T-cell (primary cell): ENCODE data around the gene IQSEC1. TPM values are rescaled to one million over a fixed set of nuclear protein-coding genes. Genes with fewer than 3 reads are reported as not detected.

ENCODE experiments used
- ATAC-seq, 4 experiments: fragments of 200-7000 bp in 3 of 4; fragments of 150-1000 bp in 1 of 4; cut with Tn5 transposase; replicated peaks in 1 of 4; 1 replicate in 3 of 4; 2 replicates in 1 of 4; pipeline ENCODE4 v1.10.0; 2021; ENCODE audit warnings: moderate library complexity in 3 of 4, mild to moderate bottlenecking in 2 of 4, moderate number of reproducible peaks in 1 of 4
- CTCF ChIA-PET, 2 donors: fragments of 300-600 bp; sonication (Branson Sonifier 250); formaldehyde crosslinking; loops; one replicate each; lab custom pipeline; 2022; ENCODE audit warnings: antibody characterized with exemption in 2 of 2; lab: Charles Lee
- POLR2A ChIA-PET, 2 donors: fragments of 300-600 bp; sonication (Branson Sonifier 250); formaldehyde crosslinking; loops; one replicate each; lab custom pipeline; 2022; ENCODE audit warnings: antibody characterized with exemption in 2 of 2; lab: Charles Lee
- DNase-seq, 35 experiments: peaks; one replicate each; pipeline versions ENCODE4 v3.0.0 to v3.0.0-alpha.2; 2013 to 2023
- H3K27ac ChIP-seq: one replicate; pipeline ENCODE4 v1.5.1; 2013; ENCODE audit warnings: low read length
- H3K27me3 ChIP-seq, 2 experiments: replicated peaks in 1 of 2; 1 replicate in 1 of 2; 2 replicates in 1 of 2; pipeline versions ENCODE4 v1.6.1 to v1.7.0; 2013; ENCODE audit warnings: low read length in 1 of 2, mixed read lengths in 1 of 2; ENCODE audit not compliant: control insufficient read depth in 2 of 2, insufficient read depth in 2 of 2; ENCODE audit errors: extremely low read depth in 1 of 2
- H3K36me3 ChIP-seq, 2 donors: 1 replicate in 1 of 2; 2 replicates in 1 of 2; pipeline versions ENCODE4 v1.6.1 to v1.7.0; 2013; ENCODE audit warnings: low read length in 1 of 2; ENCODE audit not compliant: control insufficient read depth in 2 of 2, insufficient read depth in 1 of 2; ENCODE audit errors: extremely low read depth in 1 of 2
- H3K4me1 ChIP-seq, 2 experiments: 1 replicate in 1 of 2; 2 replicates in 1 of 2; pipeline versions ENCODE4 v1.6.1 to v1.7.0; 2013; ENCODE audit warnings: low read length in 2 of 2, mixed read lengths in 1 of 2; ENCODE audit not compliant: insufficient read depth in 2 of 2, control insufficient read depth in 1 of 2; ENCODE audit errors: extremely low read depth in 1 of 2
- H3K4me3 ChIP-seq, 2 donors: 1 replicate in 1 of 2; 2 replicates in 1 of 2; pipeline versions ENCODE4 v1.5.1 to v1.7.0; 2013; ENCODE audit warnings: mild to moderate bottlenecking in 2 of 2, low read length in 1 of 2, moderate library complexity in 1 of 2; ENCODE audit not compliant: control insufficient read depth in 1 of 2; ENCODE audit errors: extremely low read depth in 1 of 2
- H3K9me3 ChIP-seq: 2 replicates; pipeline ENCODE4 v1.7.0; 2013
- H3K27ac Mint-ChIP-seq, 2 donors: one replicate each; pipeline ENCODE4 v1.8.0; 2020 to 2021; ENCODE audit warnings: mild to moderate bottlenecking in 2 of 2, mixed read lengths in 2 of 2
- H3K27me3 Mint-ChIP-seq, 2 donors: one replicate each; pipeline ENCODE4 v1.8.0; 2021 to 2022; ENCODE audit warnings: mixed read lengths in 2 of 2
- H3K36me3 Mint-ChIP-seq: one replicate; pipeline ENCODE4 v1.8.0; 2021; ENCODE audit warnings: mixed read lengths
- H3K4me1 Mint-ChIP-seq, 3 donors: one replicate each; pipeline ENCODE4 v1.8.0; 2020 to 2022; ENCODE audit warnings: mixed read lengths in 3 of 3, mild to moderate bottlenecking in 1 of 3
- H3K4me3 Mint-ChIP-seq, 3 donors: one replicate each; pipeline ENCODE4 v1.8.0; 2020 to 2022; ENCODE audit warnings: mild to moderate bottlenecking in 3 of 3, mixed read lengths in 3 of 3, moderate library complexity in 3 of 3
- H3K9me3 Mint-ChIP-seq, 3 donors: one replicate each; pipeline ENCODE4 v1.8.0; 2020 to 2022; ENCODE audit warnings: mixed read lengths in 3 of 3
- WGBS: methylation state at CpG from one replicate; pipeline ENCODE4 v1.1.5; 2013; ENCODE audit warnings: missing lambda C conversion rate; ENCODE audit not compliant: insufficient coverage; 5-methylcytosine and 5-hydroxymethylcytosine counted together
- total RNA-seq, 35 experiments: library from RNA in 6 of 35; stranded (reverse) in 6 of 35; fragments of 120-200 nt in 1 of 35; gene quantifications; one replicate each; pipeline versions ENCODE4 v1.2.1 to v1.2.4 and lab custom pipeline; 2013 to 2026

The IQSEC1 gene
- total RNA-seq, 5 donors from 2014 or later (not counting 1 experiment from before 2014, with no cell fraction given), result 73.7 to 113 (median 86.9) TPM

DNA sequence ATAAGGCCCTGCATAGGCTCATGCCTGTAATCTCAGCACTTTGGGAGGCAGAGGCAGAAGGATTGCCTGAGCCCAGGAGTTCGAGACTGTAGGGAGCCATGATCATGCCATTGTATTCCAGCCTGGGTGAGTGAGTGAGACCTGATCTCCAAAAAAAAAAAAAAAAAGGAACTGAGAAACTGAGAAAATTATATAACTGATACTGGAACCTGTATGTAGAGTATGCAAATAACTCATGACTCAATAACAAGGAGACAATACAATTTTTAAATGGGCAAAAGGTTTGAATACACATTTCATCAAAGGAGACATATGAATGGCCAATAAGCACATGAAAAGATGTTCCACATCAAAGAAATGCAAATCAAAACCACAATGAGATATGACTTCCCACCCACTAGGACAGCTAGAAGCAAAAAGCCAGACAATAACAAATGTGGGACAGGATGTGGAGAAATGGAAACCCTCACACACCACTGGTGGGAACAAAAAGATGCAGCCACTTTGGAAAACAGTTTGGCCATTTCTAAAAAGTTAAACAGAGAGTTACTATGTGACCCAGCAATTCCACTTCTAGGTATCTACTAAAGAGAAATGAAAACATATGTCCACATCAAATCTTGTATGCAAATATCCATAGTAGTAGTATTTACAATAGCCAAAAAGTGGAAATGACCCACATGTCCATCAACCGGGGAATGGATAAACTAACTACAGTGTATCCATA, 70.7 kb downstream of the IQSEC1 start:
- Histone ChIP-seq H3K27me3 (no peaks in the 10 kb centered on the region), H3K27ac (peak overlapping the region; percentile 31), H3K4me3 (no peak overlapping the region), H3K4me1 (peaks cover 12 to 64% of the 10 kb centered on the region in 2 experiments), H3K36me3 (peaks cover 11 to 45% of the 10 kb centered on the region in 2 donors), H3K9me3 (no peaks in the 10 kb centered on the region)
- Mint-ChIP-seq H3K27me3 (no peaks in the 10 kb centered on the region), H3K9me3 (no peaks in the 10 kb centered on the region), H3K27ac (peak overlapping the region; percentile 81 to 85), H3K4me1 (peaks cover 72 to 92% (median 88%) of the 10 kb centered on the region in 3 donors), H3K4me3 (peak overlapping the region; percentile 8 to 28 (median 13)), H3K36me3 (peaks cover 30% of the 10 kb centered on the region)
- ATAC-seq, result peak in 3 of 4 experiments; percentile 54 to 67 (median 65)
- WGBS, result no CpG with 5 or more reads among the region's 2 CpGs
- POLR2A ChIA-PET, result no interaction called here
- DNase-seq, result peak in 1 of 35 experiments; percentile 60
- CTCF ChIA-PET, result no interaction called here

DNA sequence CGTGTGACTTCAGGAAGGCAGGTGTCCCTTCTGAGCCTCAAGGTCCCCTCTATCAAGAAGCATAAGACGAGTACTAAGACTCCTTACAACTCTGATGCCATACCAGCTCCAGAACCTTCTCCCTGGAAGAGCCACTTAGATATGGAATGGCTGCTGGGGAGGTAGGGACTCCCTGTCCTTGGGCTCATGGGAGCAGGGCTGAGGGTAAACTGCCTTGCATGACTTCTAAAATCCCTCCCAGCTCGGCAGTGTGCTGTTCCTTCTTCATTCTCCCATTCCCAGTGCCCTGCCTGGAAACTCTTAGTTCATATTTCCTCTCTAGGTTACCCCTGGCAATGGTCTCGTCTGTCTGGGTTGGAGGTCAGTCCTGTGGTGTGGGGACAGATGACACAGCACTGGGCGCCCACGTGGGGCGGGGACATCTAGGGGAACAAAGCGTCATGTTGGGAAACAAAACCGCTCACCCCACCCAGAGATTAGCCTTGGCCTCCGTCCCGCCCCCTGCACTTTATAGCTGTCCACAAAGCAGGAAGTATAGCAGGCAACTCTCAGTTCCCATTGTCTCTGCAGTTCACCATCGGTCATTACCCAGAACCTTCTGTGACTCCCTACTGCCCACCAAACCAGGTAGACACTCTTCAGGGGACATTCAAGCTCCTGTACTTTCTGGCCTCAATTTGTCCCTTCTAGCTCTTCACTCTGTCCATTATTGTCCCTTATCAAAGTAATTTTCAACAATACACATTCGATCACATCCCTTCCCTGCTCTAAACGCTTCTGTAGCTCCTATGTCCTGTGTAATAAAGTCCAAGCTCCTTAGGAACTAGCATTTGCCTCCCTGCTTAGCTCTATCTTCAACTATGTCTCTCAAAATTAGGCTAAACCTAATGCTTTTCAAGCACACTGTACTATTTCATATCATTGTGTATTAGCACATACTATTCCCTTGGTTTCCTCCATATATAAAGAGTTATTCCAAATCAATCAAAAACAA, 73.8 kb downstream of the IQSEC1 start:
- POLR2A ChIA-PET, result interaction anchor here (0.5 to 1.0 kb wide), 2 partner anchors 13 to 222 kb away, joined by 3 to 5 read pairs; no protein-coding TSS in a partner anchor
- CTCF ChIA-PET, result interaction anchor here (0.6 to 1.6 kb wide), 6 partner anchors 10 to 1948 kb away, joined by 3 to 4 read pairs (median 3); partner anchors contain the start of gene NR2C2 (in 1 of the 2)
- H3K9me3 ChIP-seq, result no peaks in the 10 kb centered on the region
- H3K27me3 ChIP-seq, result no peaks in the 10 kb centered on the region
- H3K27ac ChIP-seq, result no peak overlapping the region
- peaks cover 76 to 84% (median 80%) of the 10 kb centered on the region in 3 donors for H3K4me1 Mint-ChIP-seq
- peaks cover 11 to 38% of the 10 kb centered on the region in 2 donors for H3K36me3 ChIP-seq
- 92% methylated on average over 7 of the region's 14 CpGs for WGBS
- no peak overlapping the region for H3K4me3 Mint-ChIP-seq
- ATAC-seq, result no peak
- no peaks in the 10 kb centered on the region for H3K9me3 Mint-ChIP-seq
- H3K4me3 ChIP-seq, result no peak overlapping the region
- DNase-seq, result peak in 13 of 35 experiments; percentile 16 to 69 (median 36)
- H3K4me1 ChIP-seq, result peaks cover 4 to 44% of the 10 kb centered on the region in 2 experiments
- no peaks in the 10 kb centered on the region for H3K27me3 Mint-ChIP-seq
- H3K27ac Mint-ChIP-seq, result peak overlapping the region; percentile 80 to 85
- H3K36me3 Mint-ChIP-seq, result peaks cover 41% of the 10 kb centered on the region

DNA sequence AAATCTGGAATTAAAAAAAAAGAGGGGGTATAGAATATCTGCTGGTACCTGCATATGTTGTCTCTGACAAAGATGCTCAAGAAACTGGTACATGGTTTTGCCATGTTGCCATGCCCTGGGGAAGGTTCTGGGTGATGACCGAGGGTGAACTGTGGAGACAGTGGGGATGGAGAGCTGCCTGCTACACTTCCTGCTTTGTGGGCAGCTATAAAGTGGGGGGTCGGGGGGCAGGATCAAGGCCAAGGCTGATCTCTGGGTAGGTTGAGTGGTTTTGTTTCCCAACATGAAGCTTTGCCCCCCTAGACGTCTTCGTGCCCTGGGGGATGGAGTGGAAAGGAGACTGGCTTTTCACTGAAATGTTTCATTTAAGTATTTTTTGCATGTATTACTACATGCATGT, 74.6 kb downstream of the IQSEC1 start:
- no peak overlapping the region for H3K4me3 Mint-ChIP-seq
- peak overlapping the region; percentile 80 to 85 for H3K27ac Mint-ChIP-seq
- ChIA-PET CTCF (interaction anchor here in 1 of 2 donors (0.6 to 1.6 kb wide), 3 partner anchors 9 to 1223 kb away, joined by 3 to 4 read pairs (median 3); no protein-coding TSS in a partner anchor), POLR2A (no interaction called here)
- peaks cover 11 to 38% of the 10 kb centered on the region in 2 donors for H3K36me3 ChIP-seq
- WGBS, result 65% methylated on average over 2 of the region's 4 CpGs
- no peak for ATAC-seq
- DNase-seq, result no peak
- H3K27me3 Mint-ChIP-seq, result no peaks in the 10 kb centered on the region
- no peaks in the 10 kb centered on the region for H3K27me3 ChIP-seq
- H3K4me3 ChIP-seq, result no peak overlapping the region
- peaks cover 68 to 76% (median 72%) of the 10 kb centered on the region in 3 donors for H3K4me1 Mint-ChIP-seq
- H3K9me3 Mint-ChIP-seq, result no peaks in the 10 kb centered on the region
- H3K27ac ChIP-seq, result no peak overlapping the region
- H3K9me3 ChIP-seq, result no peaks in the 10 kb centered on the region
- H3K4me1 ChIP-seq, result peaks cover 2 to 42% of the 10 kb centered on the region in 2 experiments
- peaks cover 36% of the 10 kb centered on the region for H3K36me3 Mint-ChIP-seq

- Histone ChIP-seq H3K4me1 (peaks cover 2 to 49% of the 10 kb centered on the region in 2 experiments), H3K27ac (no peak overlapping the region), H3K36me3 (peaks cover 11 to 36% of the 10 kb centered on the region in 2 donors), H3K9me3 (no peaks in the 10 kb centered on the region), H3K27me3 (no peaks in the 10 kb centered on the region), H3K4me3 (no peak overlapping the region)
- Mint-ChIP-seq H3K27me3 (no peaks in the 10 kb centered on the region), H3K27ac (peak overlapping the region; percentile 36 to 44), H3K36me3 (peaks cover 34% of the 10 kb centered on the region), H3K4me3 (no peak overlapping the region), H3K4me1 (peaks cover 62 to 70% (median 66%) of the 10 kb centered on the region in 3 donors), H3K9me3 (no peaks in the 10 kb centered on the region)
- POLR2A ChIA-PET, result no interaction called here
- DNase-seq (no peak), ATAC-seq (no peak)
- CTCF ChIA-PET, result interaction anchor here in 1 of 2 donors (1.1 kb wide), 1 partner anchor 12 kb away, joined by 3 read pairs; no protein-coding TSS in a partner anchor
These were observed 75.8 kb downstream of the IQSEC1 start for GRCh38 chr3:12997387-12997786.

DNA sequence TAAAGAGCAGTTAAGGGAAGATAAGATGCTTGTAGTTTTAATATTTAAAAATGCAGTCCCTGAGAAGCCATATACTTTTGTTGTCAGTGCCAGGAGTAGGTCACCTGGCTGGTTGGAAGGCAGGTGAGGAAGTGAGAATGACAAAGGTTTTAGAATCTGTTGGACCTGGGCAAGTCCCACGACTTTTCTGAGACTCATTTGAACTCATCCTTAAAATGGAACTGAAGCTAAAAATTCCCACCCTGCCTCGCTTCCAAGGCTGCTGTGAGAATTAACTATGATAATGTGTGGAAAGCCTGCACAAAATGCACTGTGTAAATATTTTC, 77.1 kb downstream of the IQSEC1 start:
- Mint-ChIP-seq H3K27ac (peak overlapping the region; percentile 59 to 94), H3K36me3 (peaks cover 28% of the 10 kb centered on the region), H3K27me3 (no peaks in the 10 kb centered on the region), H3K9me3 (no peaks in the 10 kb centered on the region), H3K4me3 (no peak overlapping the region), H3K4me1 (peaks cover 63 to 71% (median 63%) of the 10 kb centered on the region in 3 donors)
- ChIA-PET POLR2A (no interaction called here), CTCF (interaction anchor here in 1 of 2 donors (0.7 to 2.0 kb wide), 3 partner anchors 10 to 14 kb away, joined by 3 to 10 read pairs (median 4); no protein-coding TSS in a partner anchor)
- no peak overlapping the region for H3K27ac ChIP-seq
- peaks cover 0 to 50% of the 10 kb centered on the region in 2 experiments for H3K4me1 ChIP-seq
- ATAC-seq, result no peak
- 100% methylated on average over 1 of the region's 2 CpGs for WGBS
- H3K4me3 ChIP-seq, result no peak overlapping the region
- peaks cover 10 to 34% of the 10 kb centered on the region in 2 donors for H3K36me3 ChIP-seq
- H3K9me3 ChIP-seq, result no peaks in the 10 kb centered on the region
- H3K27me3 ChIP-seq, result no peaks in the 10 kb centered on the region
- no peak for DNase-seq
